ENCODE data around the gene SMURF1.
A peak's percentile ranks its signal among the peaks of the same experiment; 100 is the strongest.

The SMURF1 gene

GRCh38 chr7:99141841-99142726 lies 1.8 kb downstream of the SMURF1 start:
- TF ChIP-seq, protein P1, sequence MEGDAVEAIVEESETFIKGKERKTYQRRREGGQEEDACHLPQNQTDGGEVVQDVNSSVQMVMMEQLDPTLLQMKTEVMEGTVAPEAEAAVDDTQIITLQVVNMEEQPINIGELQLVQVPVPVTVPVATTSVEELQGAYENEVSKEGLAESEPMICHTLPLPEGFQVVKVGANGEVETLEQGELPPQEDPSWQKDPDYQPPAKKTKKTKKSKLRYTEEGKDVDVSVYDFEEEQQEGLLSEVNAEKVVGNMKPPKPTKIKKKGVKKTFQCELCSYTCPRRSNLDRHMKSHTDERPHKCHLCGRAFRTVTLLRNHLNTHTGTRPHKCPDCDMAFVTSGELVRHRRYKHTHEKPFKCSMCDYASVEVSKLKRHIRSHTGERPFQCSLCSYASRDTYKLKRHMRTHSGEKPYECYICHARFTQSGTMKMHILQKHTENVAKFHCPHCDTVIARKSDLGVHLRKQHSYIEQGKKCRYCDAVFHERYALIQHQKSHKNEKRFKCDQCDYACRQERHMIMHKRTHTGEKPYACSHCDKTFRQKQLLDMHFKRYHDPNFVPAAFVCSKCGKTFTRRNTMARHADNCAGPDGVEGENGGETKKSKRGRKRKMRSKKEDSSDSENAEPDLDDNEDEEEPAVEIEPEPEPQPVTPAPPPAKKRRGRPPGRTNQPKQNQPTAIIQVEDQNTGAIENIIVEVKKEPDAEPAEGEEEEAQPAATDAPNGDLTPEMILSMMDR (IDR thresholded peaks at IDR 0.05; ENCODE audit: low read depth, low read length) = no peak
- peak overlapping the region; percentile 69 for H3K4me3 ChIP-seq (ENCODE audit: low read depth, low read length)

DNA sequence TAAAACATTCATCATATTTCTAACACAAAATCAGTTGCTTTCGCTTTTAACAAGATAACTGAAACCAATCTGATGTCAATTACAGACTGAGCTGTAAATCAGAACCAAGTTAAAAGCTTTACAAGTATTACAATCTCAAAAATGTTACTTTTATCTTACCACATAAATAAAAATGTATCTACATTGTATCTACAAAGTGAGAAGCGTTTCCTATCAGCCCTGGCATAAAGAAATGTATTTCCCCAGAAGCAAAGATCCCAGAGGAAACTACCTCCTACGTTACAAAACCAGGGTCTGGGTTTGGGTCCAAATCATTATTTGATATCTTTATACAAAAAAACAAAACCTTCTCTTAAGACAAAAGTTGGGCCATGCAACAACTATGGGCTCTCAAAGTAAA lies 2.6 kb downstream of the SMURF1 start:
- peak overlapping the region; percentile 69 for H3K4me3 ChIP-seq (ENCODE audit: low read depth, low read length)
- TF ChIP-seq, protein P1 (IDR thresholded peaks at IDR 0.05; ENCODE audit: low read depth, low read length) = no peak

- TF ChIP-seq, protein P1 (IDR thresholded peaks at IDR 0.05; ENCODE audit: low read depth, low read length) = no peak
- peak overlapping the region; percentile 69 for H3K4me3 ChIP-seq (ENCODE audit: low read depth, low read length)
These were observed 3.1 kb downstream of the SMURF1 start for GRCh38 chr7:99140813-99141212.

DNA sequence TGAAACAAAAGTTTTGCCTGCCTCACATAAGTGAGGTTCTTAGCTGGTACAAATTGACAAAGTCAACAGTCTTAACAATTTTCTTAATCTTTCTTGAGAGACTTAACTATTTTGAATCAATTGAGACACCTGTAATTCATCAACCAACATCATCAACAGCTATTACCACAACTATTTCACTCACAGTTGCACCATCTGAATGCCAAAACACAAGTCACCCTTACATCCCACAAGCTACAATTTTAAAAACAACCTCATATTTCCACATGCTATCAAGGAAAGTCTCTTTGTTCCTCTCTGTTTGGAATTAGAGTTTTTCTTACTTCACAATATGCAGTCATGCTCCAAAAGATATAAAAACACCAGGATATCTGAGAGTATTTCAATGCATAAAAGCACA lies 4.9 kb downstream of the SMURF1 start:
- 0 out of 2 replicates have a peak overlapping the region, but pooled peaks have one; percentile 2 for H3K4me3 ChIP-seq (ENCODE audit: low read depth, low read length)
- TF ChIP-seq, protein P1 (IDR thresholded peaks at IDR 0.05; ENCODE audit: low read depth, low read length) = no peak

DNA sequence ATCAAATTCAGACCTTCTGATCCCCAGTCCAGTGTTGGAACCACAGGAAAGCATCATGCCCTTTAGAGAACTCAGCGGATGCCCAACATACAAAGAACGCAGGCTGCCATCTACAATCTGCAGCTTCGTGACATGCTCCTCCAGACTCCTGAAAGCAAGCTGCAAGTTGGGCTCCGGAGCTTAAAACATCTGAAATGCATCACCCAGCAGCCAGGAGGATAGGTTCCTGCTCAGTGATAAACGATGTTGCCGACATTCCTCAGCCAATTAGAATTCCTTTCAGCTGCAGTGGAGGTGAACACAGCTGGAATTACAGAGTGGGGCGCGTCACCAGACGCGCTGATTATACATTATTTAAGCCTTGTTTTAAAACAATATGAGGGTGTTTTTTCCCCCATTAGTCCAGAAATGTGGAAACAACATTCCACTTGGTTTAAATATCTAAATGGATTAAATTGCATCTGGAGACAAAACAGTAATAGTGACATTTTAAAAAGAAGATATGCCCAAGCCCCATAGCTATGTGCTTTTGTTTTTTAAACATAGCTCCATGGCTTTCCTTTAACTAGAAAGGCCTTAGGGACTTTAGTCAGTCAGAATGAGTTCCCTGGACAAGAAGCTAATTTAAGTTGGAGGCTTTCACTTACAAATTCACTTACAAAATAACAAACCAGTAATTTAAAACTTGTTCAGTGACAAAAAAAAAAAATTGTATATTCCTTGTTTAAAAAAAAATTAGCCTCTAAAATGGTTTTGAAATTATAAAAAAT lies 6.3 kb downstream of the SMURF1 start:
- TF ChIP-seq, protein P1 (IDR thresholded peaks at IDR 0.05; ENCODE audit: low read depth, low read length) = no peak
- H3K4me3 ChIP-seq (ENCODE audit: low read depth, low read length) = peak overlapping the region; percentile 47

GRCh38 chr7:99135938-99136337 lies 8.0 kb downstream of the SMURF1 start:
- H3K4me3 ChIP-seq (ENCODE audit: low read depth, low read length) = no peak overlapping the region
- TF ChIP-seq, protein P1 (IDR thresholded peaks at IDR 0.05; ENCODE audit: low read depth, low read length) = no peak

Measured in WI38 (cell line).